HG03095 (cell line): ENCODE results near the gene OR10P1.

Source experiments
- ATAC-seq: cut with Tn5 transposase; IDR thresholded peaks from one replicate; pipeline ENCODE4 v1.9.1; 2021; ENCODE audit warnings: moderate library complexity; ENCODE audit not compliant: unreplicated experiment

The OR10P1 gene

GRCh38 chr12:55682087-55682796, 45.5 kb downstream of the OR10P1 start:
- no peak for ATAC-seq

- ATAC-seq, result no peak
These were observed 47.0 kb downstream of the OR10P1 start for GRCh38 chr12:55683676-55684075.

- ATAC-seq, result no peak
These were observed 48.2 kb downstream of the OR10P1 start for GRCh38 chr12:55684761-55685370.

- no peak for ATAC-seq
These were observed 49.0 kb downstream of the OR10P1 start for GRCh38 chr12:55685671-55686070.

- no peak for ATAC-seq
These were observed 49.8 kb downstream of the OR10P1 start for GRCh38 chr12:55686366-55687010.
